Measurements from ENCODE around the gene ERRFI1.

Gene ERRFI1

GRCh38 chr1:8023287-8023994 is 2.7 kb downstream of the ERRFI1 start:
- no peaks in the 10 kb centered on the region for H3K79me2 ChIP-seq (ENCODE audit: insufficient read depth, low read length)
- TF ChIP-seq CTCF (IDR thresholded peaks at IDR 0.05; ENCODE audit: borderline replicate concordance, extremely low read depth, low read length, poor library complexity, severe bottlenecking) = no peak
- TF ChIP-seq EZH2 (IDR thresholded peaks at IDR 0.05; ENCODE audit: borderline replicate concordance, low read depth, low read length, severe bottlenecking) = no peak
- H3K36me3 ChIP-seq (ENCODE audit: insufficient read depth, low read length) = no peaks in the 10 kb centered on the region
- H3K27ac ChIP-seq (ENCODE audit: low read length) = no peak overlapping the region
- no peaks in the 10 kb centered on the region for H4K20me1 ChIP-seq (ENCODE audit: insufficient read depth, low read length)
- peaks cover 15% of the 10 kb centered on the region for H3K27me3 ChIP-seq (ENCODE audit: insufficient read depth, low read length, poor library complexity)
- H3K4me3 ChIP-seq (ENCODE audit: low read depth in 1 of 2, low read length in 2 of 2) = no peak overlapping the region
- no peak for ATAC-seq (ENCODE audit: insufficient read depth, low read depth)
- H3K9me3 ChIP-seq (ENCODE audit: insufficient read depth, low read length, severe bottlenecking) = no peaks in the 10 kb centered on the region
- no peak overlapping the region for H3K4me2 ChIP-seq (ENCODE audit: insufficient read depth, low read length)
- H3K4me1 ChIP-seq (ENCODE audit: insufficient read depth, low read length) = no peaks in the 10 kb centered on the region
- no peak for DNase-seq
- no peak overlapping the region for H3K9ac ChIP-seq (ENCODE audit: low read depth, low read length)
- H2AFZ ChIP-seq (ENCODE audit: low read depth, low read length) = no peak overlapping the region

GRCh38 chr1:8022395-8023286 is 3.5 kb downstream of the ERRFI1 start:
- no peak for TF ChIP-seq EZH2 (IDR thresholded peaks at IDR 0.05; ENCODE audit: borderline replicate concordance, low read depth, low read length, severe bottlenecking)
- no peak for TF ChIP-seq CTCF (IDR thresholded peaks at IDR 0.05; ENCODE audit: borderline replicate concordance, extremely low read depth, low read length, poor library complexity, severe bottlenecking)
- no peak overlapping the region for H3K9ac ChIP-seq (ENCODE audit: low read depth, low read length)
- H3K27ac ChIP-seq (ENCODE audit: low read length) = no peak overlapping the region
- ATAC-seq (ENCODE audit: insufficient read depth, low read depth) (no peak), DNase-seq (no peak)
- no peaks in the 10 kb centered on the region for H3K4me1 ChIP-seq (ENCODE audit: insufficient read depth, low read length)
- no peaks in the 10 kb centered on the region for H4K20me1 ChIP-seq (ENCODE audit: insufficient read depth, low read length)
- H3K27me3 ChIP-seq (ENCODE audit: insufficient read depth, low read length, poor library complexity) = peaks cover 15% of the 10 kb centered on the region
- H3K9me3 ChIP-seq (ENCODE audit: insufficient read depth, low read length, severe bottlenecking) = no peaks in the 10 kb centered on the region
- no peaks in the 10 kb centered on the region for H3K79me2 ChIP-seq (ENCODE audit: insufficient read depth, low read length)
- no peak overlapping the region for H3K4me2 ChIP-seq (ENCODE audit: insufficient read depth, low read length)
- no peaks in the 10 kb centered on the region for H3K36me3 ChIP-seq (ENCODE audit: insufficient read depth, low read length)
- H3K4me3 ChIP-seq (ENCODE audit: low read depth in 1 of 2, low read length in 2 of 2) = no peak overlapping the region
- H2AFZ ChIP-seq (ENCODE audit: low read depth, low read length) = no peak overlapping the region

- H4K20me1 ChIP-seq (ENCODE audit: insufficient read depth, low read length) = no peaks in the 10 kb centered on the region
- no peaks in the 10 kb centered on the region for H3K79me2 ChIP-seq (ENCODE audit: insufficient read depth, low read length)
- DNase-seq = no peak
- no peak overlapping the region for H3K4me2 ChIP-seq (ENCODE audit: insufficient read depth, low read length)
- no peak overlapping the region for H2AFZ ChIP-seq (ENCODE audit: low read depth, low read length)
- H3K9me3 ChIP-seq (ENCODE audit: insufficient read depth, low read length, severe bottlenecking) = no peaks in the 10 kb centered on the region
- no peak overlapping the region for H3K27ac ChIP-seq (ENCODE audit: low read length)
- no peak overlapping the region for H3K9ac ChIP-seq (ENCODE audit: low read depth, low read length)
- TF ChIP-seq CTCF (IDR thresholded peaks at IDR 0.05; ENCODE audit: borderline replicate concordance, extremely low read depth, low read length, poor library complexity, severe bottlenecking) (no peak), EZH2 (IDR thresholded peaks at IDR 0.05; ENCODE audit: borderline replicate concordance, low read depth, low read length, severe bottlenecking) (no peak)
- no peaks in the 10 kb centered on the region for H3K36me3 ChIP-seq (ENCODE audit: insufficient read depth, low read length)
- no peak overlapping the region for H3K4me3 ChIP-seq (ENCODE audit: low read depth in 1 of 2, low read length in 2 of 2)
- H3K27me3 ChIP-seq (ENCODE audit: insufficient read depth, low read length, poor library complexity) = peaks cover 15% of the 10 kb centered on the region
- ATAC-seq (ENCODE audit: insufficient read depth, low read depth) = no peak
- H3K4me1 ChIP-seq (ENCODE audit: insufficient read depth, low read length) = no peaks in the 10 kb centered on the region
Observed at GRCh38 chr1:8021676-8022266, 4.3 kb downstream of the ERRFI1 start.

Data from DND-41 (cell line).